NCI-H1694 treated with DMSO at 0.1 percent for 48 hours (cell line): Measurements from ENCODE around the gene TOX3.
A peak's percentile ranks its signal among the peaks of the same experiment; 100 is the strongest.

Experiments
- DNase-seq: peaks from one replicate; lab custom pipeline; 2025; lab: John Stamatoyannopoulos, UW

TOX3 gene

GRCh38 chr16:52563767-52564611 is 17.0 kb upstream of the TOX3 start:
- DNase-seq = no peak

GRCh38 chr16:52562770-52563169 is 15.8 kb upstream of the TOX3 start:
- no peak for DNase-seq

GRCh38 chr16:52561910-52562741 is 15.2 kb upstream of the TOX3 start:
- DNase-seq = no peak

- no peak for DNase-seq
These were observed 11.5 kb upstream of the TOX3 start for GRCh38 chr16:52558448-52558847.

DNA sequence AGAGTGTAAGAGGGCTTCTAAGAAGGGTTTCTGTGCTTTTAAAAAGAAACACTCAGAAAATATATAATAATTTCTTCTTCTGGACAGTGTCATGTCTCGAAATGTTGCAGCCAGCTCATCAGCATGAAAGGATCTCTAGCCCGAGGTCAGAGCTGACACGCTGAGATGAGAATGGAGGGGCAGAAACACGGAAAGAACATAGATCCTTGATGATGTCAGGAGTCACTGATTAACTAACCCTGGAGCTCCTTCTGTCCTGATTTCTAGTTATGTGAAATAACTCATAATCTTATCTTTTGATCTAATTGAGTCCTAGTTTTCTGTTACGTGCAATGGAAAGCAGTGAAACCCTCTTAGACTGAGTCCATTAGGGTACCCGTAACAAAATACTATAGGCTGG is 10.3 kb upstream of the TOX3 start:
- no peak for DNase-seq

GRCh38 chr16:52556083-52556482 is 9.1 kb upstream of the TOX3 start:
- no peak for DNase-seq

GRCh38 chr16:52555572-52555971 is 8.6 kb upstream of the TOX3 start:
- DNase-seq = no peak

DNA sequence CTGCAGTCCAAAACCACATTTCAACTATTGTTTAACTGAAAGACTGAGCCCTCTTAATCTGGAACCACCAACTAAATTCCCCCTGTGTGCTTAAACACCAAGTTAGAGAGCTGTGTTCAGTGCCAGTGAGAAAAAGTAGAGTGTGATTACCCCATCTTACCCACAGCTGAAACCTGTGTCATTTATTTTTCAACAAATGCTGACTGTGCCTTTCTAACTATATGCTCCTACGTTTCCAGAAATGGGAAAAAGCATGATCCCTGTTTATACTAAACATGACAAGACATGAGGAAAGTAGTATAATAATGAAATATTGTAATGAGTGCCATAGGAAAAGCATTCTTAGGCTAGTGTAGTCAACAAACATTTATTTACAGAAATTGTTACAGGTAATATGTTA is 7.4 kb upstream of the TOX3 start:
- no peak for DNase-seq

- DNase-seq = no peak
These were observed 6.4 kb upstream of the TOX3 start for GRCh38 chr16:52553322-52553721.

- DNase-seq = peak; percentile 26
These were observed 5.7 kb upstream of the TOX3 start for GRCh38 chr16:52552643-52553042.

- no peak for DNase-seq
These were observed 2.2 kb upstream of the TOX3 start for GRCh38 chr16:52549011-52549692.

DNA sequence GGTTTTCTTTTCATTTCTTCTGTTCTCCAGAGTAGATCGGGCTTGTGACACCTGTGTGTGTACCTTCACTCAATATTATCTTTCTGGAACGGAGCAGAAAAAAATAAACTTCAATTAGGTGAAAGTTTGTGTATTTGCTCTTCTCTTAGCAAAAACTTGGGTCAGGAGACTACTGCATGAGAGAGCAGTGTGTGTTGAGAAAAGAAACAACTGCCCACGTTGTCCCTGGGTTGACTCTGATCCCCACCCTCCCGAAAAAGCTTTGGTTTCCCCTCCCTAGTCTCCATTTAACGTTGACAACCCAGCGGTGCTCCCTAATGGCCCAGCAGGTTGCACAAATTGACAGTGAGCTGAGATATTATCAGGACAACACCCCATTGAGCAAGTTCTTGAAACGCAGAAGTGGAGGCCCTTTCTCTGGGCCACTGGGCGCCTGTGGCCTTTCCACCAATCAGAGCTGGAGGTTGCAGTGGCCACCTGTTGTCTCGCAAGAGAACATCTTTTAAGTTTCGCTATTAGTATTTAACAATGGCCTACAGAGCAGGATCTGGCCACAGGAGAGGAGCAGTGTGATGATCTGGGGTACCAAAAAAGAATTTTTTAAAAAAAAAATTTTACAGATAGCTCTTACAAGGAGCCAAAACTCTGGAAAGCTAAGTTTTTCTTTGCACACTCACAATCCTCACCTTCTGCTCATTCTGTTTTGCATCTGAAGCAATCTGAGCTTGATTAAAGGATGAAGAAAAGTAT is 1.5 kb upstream of the TOX3 start:
- no peak for DNase-seq

DNA sequence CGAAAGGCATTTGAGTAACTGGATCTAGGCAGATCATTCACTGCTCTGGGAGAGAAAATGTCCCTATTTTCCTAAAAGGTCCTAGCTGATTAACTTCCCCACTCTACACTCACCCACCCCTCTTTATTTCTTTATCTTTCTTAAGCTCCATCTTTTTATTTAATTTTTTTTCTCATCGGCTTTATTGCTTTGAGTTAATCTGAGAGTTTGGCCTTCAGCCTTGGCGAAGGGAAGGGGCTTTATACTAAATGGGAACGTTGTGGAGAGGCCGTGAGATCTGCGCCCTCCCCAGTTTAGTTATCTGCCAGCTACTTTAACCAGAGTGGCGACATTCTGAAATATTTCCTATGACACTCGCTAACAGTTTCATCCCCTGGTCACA is 882 bp upstream of the TOX3 start:
- no peak for DNase-seq

DNA sequence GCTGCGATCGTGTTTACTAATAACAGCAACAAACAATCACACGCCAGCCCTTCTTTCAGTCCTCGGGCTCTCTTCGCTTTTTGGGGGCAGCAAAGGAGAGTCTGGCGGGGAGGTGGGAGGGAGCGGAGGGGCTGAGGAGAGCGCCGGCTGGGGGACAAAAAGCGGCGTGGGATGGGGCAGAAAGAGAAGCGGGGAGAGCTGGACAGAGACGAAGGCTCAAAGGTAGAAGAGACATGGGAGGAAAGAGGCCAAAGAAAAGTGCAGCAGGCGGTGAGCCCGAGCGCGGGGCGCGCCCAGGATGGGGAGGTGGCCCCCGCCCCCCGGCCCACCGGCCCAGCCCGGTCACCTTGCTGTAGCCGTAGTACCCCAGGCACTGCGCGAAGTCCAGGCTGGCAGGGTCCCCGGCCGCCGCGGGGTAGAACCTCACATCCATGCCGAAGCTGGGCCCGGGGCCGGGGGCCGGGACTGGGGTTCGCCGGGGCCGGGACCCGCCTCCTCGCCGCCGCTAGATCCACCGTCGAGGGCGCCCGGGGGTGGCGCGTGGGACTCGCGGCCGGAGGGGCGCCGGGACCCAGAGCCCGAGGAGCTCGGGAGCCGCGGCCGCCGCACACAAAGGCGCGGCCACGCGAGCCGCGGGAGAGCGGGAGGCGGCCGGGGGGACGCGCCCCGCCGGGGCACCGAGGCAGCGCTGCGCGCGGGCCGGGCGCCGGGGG is 496 bp downstream of the TOX3 start:
- DNase-seq = no peak

DNA sequence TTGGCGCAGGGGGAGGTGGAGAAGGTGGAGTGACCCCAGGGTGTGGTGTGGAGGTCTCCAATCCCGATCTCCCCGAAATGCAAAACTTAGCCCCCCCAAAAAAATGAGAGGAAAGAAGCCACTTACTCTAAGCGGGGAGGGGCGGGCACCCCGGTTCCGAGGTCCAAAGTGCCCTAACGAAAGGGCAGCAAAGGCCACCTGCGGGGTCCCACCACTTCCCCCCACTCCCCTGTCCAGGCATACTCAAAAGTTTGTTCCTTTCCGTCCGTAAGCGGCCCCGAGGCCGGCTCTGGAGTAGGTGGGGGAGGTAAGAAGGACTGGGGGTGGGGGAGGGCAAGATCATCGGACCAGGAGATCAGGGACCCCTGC is 1.1 kb downstream of the TOX3 start:
- no peak for DNase-seq

- no peak for DNase-seq
These were observed 1.6 kb downstream of the TOX3 start for GRCh38 chr16:52545222-52545897.

- no peak for DNase-seq
These were observed 2.2 kb downstream of the TOX3 start for GRCh38 chr16:52544703-52545102.

- DNase-seq = no peak
These were observed 3.3 kb downstream of the TOX3 start for GRCh38 chr16:52543654-52544053.

- no peak for DNase-seq
These were observed 6.0 kb downstream of the TOX3 start for GRCh38 chr16:52540910-52541309.

- DNase-seq = no peak
These were observed 7.8 kb downstream of the TOX3 start for GRCh38 chr16:52539191-52539590.

- DNase-seq = no peak
These were observed 8.4 kb downstream of the TOX3 start for GRCh38 chr16:52538511-52538910.
